H9 (cell line): Measurements from ENCODE around the gene MARK2. TPM values are rescaled to one million over a fixed set of nuclear protein-coding genes. Genes with fewer than 3 reads are reported as not detected.

Experiments used
- DNase-seq: peaks from one replicate; pipeline ENCODE4 v3.0.0-alpha.2; 2017
- H2AFZ ChIP-seq: one replicate; pipeline ENCODE4 v1.6.1; 2013; ENCODE audit warnings: mild to moderate bottlenecking, low read length, control low read depth, moderate library complexity
- H2AK5ac ChIP-seq: 2 replicates; pipeline ENCODE4 v1.6.1; 2013; ENCODE audit warnings: low read length, control low read depth, mixed read lengths; ENCODE audit not compliant: insufficient read length
- H2BK120ac ChIP-seq: one replicate; pipeline ENCODE4 v1.6.1; 2013; ENCODE audit warnings: low read depth, mild to moderate bottlenecking, low read length, control low read depth, inconsistent platforms; ENCODE audit not compliant: poor library complexity, severe bottlenecking
- H2BK12ac ChIP-seq: 2 replicates; pipeline ENCODE4 v1.6.1; 2013; ENCODE audit warnings: low read length, control low read depth, mixed read lengths, low read depth; ENCODE audit not compliant: insufficient read length
- H2BK15ac ChIP-seq: 2 replicates; pipeline ENCODE4 v1.6.1; 2013; ENCODE audit warnings: low read depth, low read length, control low read depth
- H2BK20ac ChIP-seq: one replicate; pipeline ENCODE4 v1.6.1; 2013; ENCODE audit warnings: low read depth, mild to moderate bottlenecking, low read length, control low read depth, inconsistent platforms; ENCODE audit not compliant: poor library complexity, severe bottlenecking
- H2BK5ac ChIP-seq: 2 replicates; pipeline ENCODE4 v1.6.1; 2013; ENCODE audit warnings: low read length, control low read depth, mixed read lengths; ENCODE audit not compliant: insufficient read length
- H3K14ac ChIP-seq: 2 replicates; pipeline ENCODE4 v1.6.1; 2013; ENCODE audit warnings: low read length, control low read depth; ENCODE audit not compliant: insufficient read depth
- H3K18ac ChIP-seq: 2 replicates; pipeline ENCODE4 v1.6.1; 2013; ENCODE audit warnings: low read depth, mild to moderate bottlenecking, mixed read lengths, low read length, control low read depth; ENCODE audit not compliant: insufficient read length
- H3K23ac ChIP-seq: 2 replicates; pipeline ENCODE4 v1.6.1; 2013; ENCODE audit warnings: low read length, control low read depth, mixed read lengths, low read depth; ENCODE audit not compliant: insufficient read length
- H3K23me2 ChIP-seq: 2 replicates; pipeline ENCODE4 v1.6.1; 2013; ENCODE audit warnings: low read depth, mild to moderate bottlenecking, mixed read lengths, low read length, control low read depth; ENCODE audit not compliant: insufficient read length, poor library complexity, severe bottlenecking
- H3K27ac ChIP-seq: 2 replicates; pipeline ENCODE4 v1.5.1; 2013; ENCODE audit warnings: low read length, control low read depth, mixed read lengths, low read depth; ENCODE audit not compliant: insufficient read length
- H3K27me3 ChIP-seq: 2 replicates; pipeline ENCODE4 v1.6.1; 2013; ENCODE audit warnings: low read length, control low read depth, inconsistent platforms; ENCODE audit not compliant: insufficient read depth
- H3K4ac ChIP-seq: 2 replicates; pipeline ENCODE4 v1.6.1; 2013; ENCODE audit warnings: low read depth, mild to moderate bottlenecking, control low read depth, inconsistent platforms, low read length, moderate library complexity
- H3K4me1 ChIP-seq: 2 replicates; pipeline ENCODE4 v1.6.1; 2013; ENCODE audit warnings: low read length, control low read depth, inconsistent platforms; ENCODE audit not compliant: insufficient read depth
- H3K4me2 ChIP-seq: 2 replicates; pipeline ENCODE4 v1.6.1; 2013; ENCODE audit warnings: low read length, control low read depth, mixed read lengths; ENCODE audit not compliant: insufficient read length, insufficient read depth
- H3K56ac ChIP-seq: 2 replicates; pipeline ENCODE4 v1.6.1; 2013; ENCODE audit warnings: low read depth, mild to moderate bottlenecking, mixed read lengths, low read length, control low read depth; ENCODE audit not compliant: insufficient read length
- H3K79me1 ChIP-seq: 2 replicates; pipeline ENCODE4 v1.6.1; 2013; ENCODE audit warnings: low read depth, mild to moderate bottlenecking, moderate library complexity, low read length, control low read depth, inconsistent platforms; ENCODE audit not compliant: insufficient read depth, poor library complexity, severe bottlenecking
- H3K79me2 ChIP-seq: 2 replicates; pipeline ENCODE4 v1.6.1; 2013; ENCODE audit warnings: low read length, control low read depth, inconsistent platforms; ENCODE audit not compliant: insufficient read depth
- H3K9ac ChIP-seq: 2 replicates; pipeline ENCODE4 v1.6.1; 2013; ENCODE audit warnings: low read length, control low read depth, mixed read lengths; ENCODE audit not compliant: insufficient read length; ENCODE audit errors: extremely low read depth
- H3K9me3 ChIP-seq: one replicate; pipeline ENCODE4 v1.6.1; 2013; ENCODE audit warnings: low read depth, low read length, inconsistent platforms; ENCODE audit not compliant: control insufficient read depth
- H3T11ph ChIP-seq: one replicate; pipeline ENCODE4 v1.6.1; 2013; ENCODE audit warnings: mild to moderate bottlenecking, low read length, control low read depth, inconsistent platforms
- H4K20me1 ChIP-seq: one replicate; pipeline ENCODE4 v1.6.1; 2013; ENCODE audit not compliant: control insufficient read depth, insufficient read length, insufficient read depth
- H4K5ac ChIP-seq: 2 replicates; pipeline ENCODE4 v1.6.1; 2013; ENCODE audit warnings: low read depth, mild to moderate bottlenecking, mixed read lengths, low read length, control low read depth; ENCODE audit not compliant: insufficient read length
- H4K8ac ChIP-seq: replicated peaks from 2 replicates; pipeline ENCODE4 v1.6.1; 2013; ENCODE audit warnings: low read length, control low read depth, mixed read lengths, low read depth; ENCODE audit not compliant: insufficient read length
- H4K91ac ChIP-seq: 2 replicates; pipeline ENCODE4 v1.6.1; 2013; ENCODE audit warnings: low read depth, mild to moderate bottlenecking, moderate library complexity, mixed read lengths, low read length, control low read depth; ENCODE audit not compliant: insufficient read length
- H3K27ac Mint-ChIP-seq, 3 experiments: 2 replicates in 2 of 3; 3 replicates in 1 of 3; pipeline ENCODE4 v1.8.0; 2020 to 2021; ENCODE audit warnings: mixed read lengths in 3 of 3, mild to moderate bottlenecking in 1 of 3, moderate library complexity in 1 of 3
- H3K27me3 Mint-ChIP-seq: 2 replicates; pipeline ENCODE4 v1.8.0; 2021; ENCODE audit warnings: low read depth, mild to moderate bottlenecking, moderate library complexity, mixed read lengths
- H3K36me3 Mint-ChIP-seq, 3 experiments: 2 replicates in 2 of 3; 3 replicates in 1 of 3; pipeline ENCODE4 v1.8.0; 2020 to 2021; ENCODE audit warnings: low read depth in 3 of 3, mixed read lengths in 3 of 3; ENCODE audit not compliant: insufficient read depth in 1 of 3
- H3K4me1 Mint-ChIP-seq, 2 experiments: 2 replicates each; pipeline ENCODE4 v1.8.0; 2020; ENCODE audit warnings: mixed read lengths in 2 of 2
- H3K4me3 Mint-ChIP-seq, 2 experiments: 2 replicates in 1 of 2; 3 replicates in 1 of 2; pipeline ENCODE4 v1.8.0; 2020 to 2021; ENCODE audit warnings: mild to moderate bottlenecking in 2 of 2, mixed read lengths in 2 of 2, moderate library complexity in 1 of 2
- H3K9me3 Mint-ChIP-seq, 2 experiments: 2 replicates in 1 of 2; 3 replicates in 1 of 2; pipeline ENCODE4 v1.8.0; 2020; ENCODE audit warnings: mild to moderate bottlenecking in 2 of 2, mixed read lengths in 2 of 2, moderate library complexity in 1 of 2
- whole genome bisulfite sequencing: extraction: QIAGEN DNeasy Blood & Tissue Kit; methylation state at CpG from one replicate; pipeline ENCODE4 v1.1.7; 2013; ENCODE audit warnings: missing lambda C conversion rate, low lambda C conversion rate, mixed read lengths; ENCODE audit not compliant: insufficient read length; ENCODE audit errors: extremely low coverage; 5-methylcytosine and 5-hydroxymethylcytosine counted together
- total RNA-seq: library from RNA; stranded (reverse); gene quantifications from 2 replicates; pipeline ENCODE4 v1.2.1, GENCODE V29; 2021
- TF ChIP-seq, protein P1 (sequence below): fragments of 200-600 bp; sonication (generic); conservative IDR thresholded peaks from 3 replicates; pipeline ENCODE4 v1.8.0; 2021; ENCODE audit warnings: antibody characterized with exemption, mild to moderate bottlenecking

The MARK2 gene
- total RNA-seq, 1 experiment from 2014 or later, result 45.7 TPM

DNA sequence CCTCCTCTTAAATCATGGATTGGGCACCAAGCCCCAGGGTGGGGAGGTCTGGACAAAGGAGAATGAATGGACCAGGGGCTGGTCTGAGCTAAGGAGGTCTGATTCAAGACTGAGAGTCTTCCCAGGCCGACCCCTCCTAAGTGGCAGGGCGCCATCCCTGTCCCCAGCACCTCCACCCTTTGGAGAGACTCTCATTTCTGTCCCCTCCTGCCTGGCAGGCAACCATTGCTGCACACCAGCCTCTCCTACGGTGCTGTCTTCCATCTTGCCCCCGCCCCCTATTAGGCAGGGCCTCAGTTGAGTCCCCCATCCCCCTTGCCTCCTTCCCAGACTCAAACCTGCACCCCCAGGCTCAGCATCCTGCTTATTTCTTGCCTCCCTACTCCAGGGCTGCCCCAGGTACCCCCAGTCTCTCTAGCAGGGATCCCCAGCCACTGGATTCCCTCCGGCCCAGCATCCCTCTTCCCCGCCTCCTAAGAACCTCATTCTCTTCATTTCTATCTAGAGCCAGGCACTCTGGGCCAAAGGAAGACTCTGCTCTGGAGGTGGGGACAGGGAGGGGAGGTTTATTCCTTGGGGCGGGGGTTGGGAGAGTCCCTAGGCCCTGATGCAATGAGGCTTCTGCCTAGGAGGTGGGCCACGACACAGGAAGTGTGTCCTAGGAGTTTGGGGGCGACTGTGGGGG, 79.7 kb downstream of the MARK2 start:
- H4K20me1 ChIP-seq, result no peaks in the 10 kb centered on the region
- peaks cover 8% of the 10 kb centered on the region for H3K27me3 Mint-ChIP-seq
- peak overlapping the region; percentile 23 for H4K5ac ChIP-seq
- H2BK15ac ChIP-seq, result no peak overlapping the region
- H2AK5ac ChIP-seq, result no peak overlapping the region
- peak overlapping the region; percentile 85 for H3K27ac ChIP-seq
- peaks cover 24 to 31% of the 10 kb centered on the region in 2 experiments for H3K4me1 Mint-ChIP-seq
- peak overlapping the region; percentile 90 for H3K4ac ChIP-seq
- peak overlapping the region; percentile 67 to 87 for H3K4me3 Mint-ChIP-seq
- H3K56ac ChIP-seq, result no peak overlapping the region
- peak overlapping the region; percentile 94 for H3K14ac ChIP-seq
- H3K36me3 Mint-ChIP-seq, result peaks cover 12 to 23% (median 15%) of the 10 kb centered on the region in 3 experiments
- peaks cover 5% of the 10 kb centered on the region; the same call in 1 of the 2 replicates for H3K79me2 ChIP-seq
- peaks cover 5% of the 10 kb centered on the region in 2 experiments; a peak in 4 of 5 replicates for H3K9me3 Mint-ChIP-seq
- peak overlapping the region; percentile 28 for H2BK5ac ChIP-seq
- H2BK120ac ChIP-seq, result no peak overlapping the region
- peak; percentile 77 for DNase-seq
- peaks cover 3% of the 10 kb centered on the region for H3K4me1 ChIP-seq
- H2BK20ac ChIP-seq, result no peak overlapping the region
- H3K27ac Mint-ChIP-seq, result peak overlapping the region; percentile 99 to 100 (median 99)
- H3K4me2 ChIP-seq, result peak overlapping the region; percentile 67
- TF ChIP-seq, protein P1, sequence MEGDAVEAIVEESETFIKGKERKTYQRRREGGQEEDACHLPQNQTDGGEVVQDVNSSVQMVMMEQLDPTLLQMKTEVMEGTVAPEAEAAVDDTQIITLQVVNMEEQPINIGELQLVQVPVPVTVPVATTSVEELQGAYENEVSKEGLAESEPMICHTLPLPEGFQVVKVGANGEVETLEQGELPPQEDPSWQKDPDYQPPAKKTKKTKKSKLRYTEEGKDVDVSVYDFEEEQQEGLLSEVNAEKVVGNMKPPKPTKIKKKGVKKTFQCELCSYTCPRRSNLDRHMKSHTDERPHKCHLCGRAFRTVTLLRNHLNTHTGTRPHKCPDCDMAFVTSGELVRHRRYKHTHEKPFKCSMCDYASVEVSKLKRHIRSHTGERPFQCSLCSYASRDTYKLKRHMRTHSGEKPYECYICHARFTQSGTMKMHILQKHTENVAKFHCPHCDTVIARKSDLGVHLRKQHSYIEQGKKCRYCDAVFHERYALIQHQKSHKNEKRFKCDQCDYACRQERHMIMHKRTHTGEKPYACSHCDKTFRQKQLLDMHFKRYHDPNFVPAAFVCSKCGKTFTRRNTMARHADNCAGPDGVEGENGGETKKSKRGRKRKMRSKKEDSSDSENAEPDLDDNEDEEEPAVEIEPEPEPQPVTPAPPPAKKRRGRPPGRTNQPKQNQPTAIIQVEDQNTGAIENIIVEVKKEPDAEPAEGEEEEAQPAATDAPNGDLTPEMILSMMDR, result no peak
- H2AFZ ChIP-seq, result no peak overlapping the region
- no peaks in the 10 kb centered on the region for H3K9me3 ChIP-seq
- H3K9ac ChIP-seq, result peak overlapping the region; percentile 72
- peaks cover 33% of the 10 kb centered on the region for H3K23me2 ChIP-seq
- no peaks in the 10 kb centered on the region for H3K27me3 ChIP-seq
- H2BK12ac ChIP-seq, result peak overlapping the region; percentile 72
- H3K18ac ChIP-seq, result peak overlapping the region; percentile 83
- peak overlapping the region; percentile 94 for H4K91ac ChIP-seq
- no peak overlapping the region for H4K8ac ChIP-seq
- WGBS, result no CpG with 5 or more reads among the region's 9 CpGs
- no peak overlapping the region for H3K23ac ChIP-seq
- H3T11ph ChIP-seq, result peak overlapping the region; percentile 71
- no peaks in the 10 kb centered on the region for H3K79me1 ChIP-seq
